HepG2 (cell line): ENCODE results near the gene IL17F. TPM values are rescaled to one million over a fixed set of nuclear protein-coding genes. Genes with fewer than 3 reads are reported as not detected.

ENCODE experiments used
- FUBP1 ChIP-seq: sonication (generic); formaldehyde crosslinking; IDR thresholded peaks from 2 replicates; pipeline ENCODE4 v1.5.1; 2020; ENCODE audit warnings: missing genetic modification reagents, mild to moderate bottlenecking, borderline replicate concordance
- GATAD2A ChIP-seq: IDR thresholded peaks from 2 replicates; pipeline ENCODE4 v1.6.1; 2016
- HCFC1 ChIP-seq: fragments of 150-350 bp; IDR thresholded peaks from 2 replicates; pipeline ENCODE4 v1.6.1; 2014; ENCODE audit warnings: low read depth, low read length
- HMG20B ChIP-seq: conservative IDR thresholded peaks from 2 replicates; pipeline ENCODE4 v1.6.1; 2016; ENCODE audit warnings: missing genetic modification reagents, missing compliant biosample characterization
- MTF2 ChIP-seq: sonication (generic); formaldehyde crosslinking; IDR thresholded peaks from 2 replicates; pipeline ENCODE4 v1.5.0; 2020; ENCODE audit warnings: missing genetic modification reagents, borderline replicate concordance
- TAF15 ChIP-seq: fragments of 200-400 bp; formaldehyde crosslinking; IDR thresholded peaks from one replicate; pipeline ENCODE4 v1.6.1; 2018; ENCODE audit warnings: mild to moderate bottlenecking, low read depth, low read length; ENCODE audit not compliant: poor library complexity, severe bottlenecking
- WIZ ChIP-seq: sonication (generic); formaldehyde crosslinking; IDR thresholded peaks from 2 replicates; pipeline ENCODE4 v1.5.1; 2020; ENCODE audit warnings: mild to moderate bottlenecking, missing genetic modification reagents
- ZBTB43 ChIP-seq: sonication (generic); formaldehyde crosslinking; conservative IDR thresholded peaks from 2 replicates; pipeline ENCODE4 v1.4.0; 2020; ENCODE audit warnings: missing genetic modification reagents
- ZNF224 ChIP-seq: sonication (generic); formaldehyde crosslinking; IDR thresholded peaks from 2 replicates; pipeline ENCODE4 v1.5.0; 2020; ENCODE audit warnings: mild to moderate bottlenecking, missing genetic modification reagents
- ZNF343 ChIP-seq: sonication (generic); formaldehyde crosslinking; IDR thresholded peaks from 2 replicates; pipeline ENCODE4 v1.4.0; 2020; ENCODE audit warnings: mild to moderate bottlenecking, missing genetic modification reagents
- ZNF570 ChIP-seq: sonication (generic); formaldehyde crosslinking; IDR thresholded peaks from 2 replicates; pipeline ENCODE4 v1.4.0; 2020; ENCODE audit warnings: mild to moderate bottlenecking, missing genetic modification reagents, borderline replicate concordance
- ZNF607 ChIP-seq: sonication (generic); formaldehyde crosslinking; IDR thresholded peaks from 2 replicates; pipeline ENCODE4 v1.5.1; 2020; ENCODE audit warnings: missing genetic modification reagents, mild to moderate bottlenecking, borderline replicate concordance
- ZNF816 ChIP-seq: sonication (generic); formaldehyde crosslinking; IDR thresholded peaks from 2 replicates; pipeline ENCODE4 v1.8.0; 2022; ENCODE audit warnings: missing genetic modification reagents, mild to moderate bottlenecking, borderline replicate concordance
- polyA plus RNA-seq, 8 experiments: library from polyadenylated mRNA; depleted of rRNA in 3 of 8; stranded (reverse) in 7 of 8; unstranded in 1 of 8; fragments of >200 nt; fragmentation: Illumina TruSeq in 4 of 8; extraction: Trizol in 4 of 8; gene quantifications; 2 replicates each; pipeline versions ENCODE4 v1.2.1 to v1.2.3, GENCODE V29; 2011 to 2016; ENCODE audit warnings: low read depth in 4 of 8, missing spikeins in 1 of 8, mixed read lengths in 1 of 8; ENCODE audit not compliant: insufficient read depth in 1 of 8
- total RNA-seq, 5 experiments: library from RNA; depleted of rRNA; stranded (reverse); fragments of >200 nt; fragmentation: Illumina TruSeq; extraction: Trizol; gene quantifications; 2 replicates each; pipeline ENCODE4 v1.2.3, GENCODE V29; 2016; ENCODE audit warnings: low read depth in 1 of 5
- TF ChIP-seq, protein P1 (sequence below): sonication (generic); formaldehyde crosslinking; IDR thresholded peaks from 2 replicates; pipeline ENCODE4 v1.9.0; 2021; ENCODE audit warnings: mild to moderate bottlenecking, missing genetic modification reagents
- TF ChIP-seq, protein P2 (sequence below): sonication (generic); formaldehyde crosslinking; IDR thresholded peaks from 2 replicates; pipeline ENCODE4 v1.4.0; 2020; ENCODE audit warnings: missing genetic modification reagents, borderline replicate concordance

Gene IL17F
- total and polyA plus RNA-seq, 2 of the 13 experiments (the other 11 are each of a cell fraction or from before 2014, with no cell fraction given) = not detected

DNA sequence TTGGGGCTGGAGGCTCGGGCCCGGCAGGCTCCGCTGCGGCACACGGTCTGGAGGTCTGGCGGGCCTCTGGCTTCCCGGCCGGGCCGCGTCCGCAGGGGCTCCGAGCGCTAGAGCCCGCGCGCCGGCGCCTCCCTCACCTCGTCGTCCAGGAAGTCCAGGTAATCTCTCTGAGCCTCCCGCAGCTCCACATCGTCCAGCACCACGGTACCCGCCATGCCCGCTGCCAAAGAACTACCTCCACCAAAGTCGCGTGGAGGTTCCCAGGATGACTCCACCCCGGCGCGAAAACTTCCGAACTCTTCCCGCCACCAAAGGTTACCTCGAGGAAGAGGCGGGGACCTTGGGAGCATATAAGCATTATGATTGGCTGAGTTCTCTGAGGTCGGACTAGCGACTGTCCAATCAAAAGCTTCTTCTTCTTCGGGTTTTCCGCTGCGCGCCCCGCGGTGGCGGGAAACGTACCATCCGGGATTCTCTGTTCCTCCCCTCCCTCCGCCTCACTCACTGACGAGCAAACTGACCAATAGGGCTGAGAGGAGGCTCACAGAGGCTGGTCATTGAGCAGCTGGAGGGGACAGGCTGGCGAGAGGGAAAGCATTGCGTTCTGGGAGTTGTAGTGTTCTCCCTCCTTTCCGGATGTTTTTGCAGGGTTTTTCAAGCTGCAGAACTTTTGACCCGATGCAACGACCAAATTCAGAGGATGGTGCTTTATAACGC is 40.3 kb upstream of the IL17F start, which contains the start of gene MCM3 (continued):
- no peak for TF ChIP-seq TAF15
- peak; percentile 91 for TF ChIP-seq HCFC1
- no peak for TF ChIP-seq FUBP1 (CRISPR knock-in tag)
- peak; percentile 80 for TF ChIP-seq WIZ
- TF ChIP-seq ZNF570 = peak; percentile 83; the same call in 1 of the 2 replicates
- TF ChIP-seq MTF2 (CRISPR knock-in tag) = no peak; the same call in 1 of the 2 replicates
- no peak for TF ChIP-seq GATAD2A (CRISPR knock-in tag)
- peak; percentile 51 for TF ChIP-seq HMG20B
- no peak for TF ChIP-seq ZBTB43 (CRISPR knock-in tag)
- peak; percentile 96; the same call in 1 of the 2 replicates for TF ChIP-seq ZNF224
- peak; percentile 89; the same call in 1 of the 2 replicates for TF ChIP-seq ZNF816
- TF ChIP-seq, protein P1, sequence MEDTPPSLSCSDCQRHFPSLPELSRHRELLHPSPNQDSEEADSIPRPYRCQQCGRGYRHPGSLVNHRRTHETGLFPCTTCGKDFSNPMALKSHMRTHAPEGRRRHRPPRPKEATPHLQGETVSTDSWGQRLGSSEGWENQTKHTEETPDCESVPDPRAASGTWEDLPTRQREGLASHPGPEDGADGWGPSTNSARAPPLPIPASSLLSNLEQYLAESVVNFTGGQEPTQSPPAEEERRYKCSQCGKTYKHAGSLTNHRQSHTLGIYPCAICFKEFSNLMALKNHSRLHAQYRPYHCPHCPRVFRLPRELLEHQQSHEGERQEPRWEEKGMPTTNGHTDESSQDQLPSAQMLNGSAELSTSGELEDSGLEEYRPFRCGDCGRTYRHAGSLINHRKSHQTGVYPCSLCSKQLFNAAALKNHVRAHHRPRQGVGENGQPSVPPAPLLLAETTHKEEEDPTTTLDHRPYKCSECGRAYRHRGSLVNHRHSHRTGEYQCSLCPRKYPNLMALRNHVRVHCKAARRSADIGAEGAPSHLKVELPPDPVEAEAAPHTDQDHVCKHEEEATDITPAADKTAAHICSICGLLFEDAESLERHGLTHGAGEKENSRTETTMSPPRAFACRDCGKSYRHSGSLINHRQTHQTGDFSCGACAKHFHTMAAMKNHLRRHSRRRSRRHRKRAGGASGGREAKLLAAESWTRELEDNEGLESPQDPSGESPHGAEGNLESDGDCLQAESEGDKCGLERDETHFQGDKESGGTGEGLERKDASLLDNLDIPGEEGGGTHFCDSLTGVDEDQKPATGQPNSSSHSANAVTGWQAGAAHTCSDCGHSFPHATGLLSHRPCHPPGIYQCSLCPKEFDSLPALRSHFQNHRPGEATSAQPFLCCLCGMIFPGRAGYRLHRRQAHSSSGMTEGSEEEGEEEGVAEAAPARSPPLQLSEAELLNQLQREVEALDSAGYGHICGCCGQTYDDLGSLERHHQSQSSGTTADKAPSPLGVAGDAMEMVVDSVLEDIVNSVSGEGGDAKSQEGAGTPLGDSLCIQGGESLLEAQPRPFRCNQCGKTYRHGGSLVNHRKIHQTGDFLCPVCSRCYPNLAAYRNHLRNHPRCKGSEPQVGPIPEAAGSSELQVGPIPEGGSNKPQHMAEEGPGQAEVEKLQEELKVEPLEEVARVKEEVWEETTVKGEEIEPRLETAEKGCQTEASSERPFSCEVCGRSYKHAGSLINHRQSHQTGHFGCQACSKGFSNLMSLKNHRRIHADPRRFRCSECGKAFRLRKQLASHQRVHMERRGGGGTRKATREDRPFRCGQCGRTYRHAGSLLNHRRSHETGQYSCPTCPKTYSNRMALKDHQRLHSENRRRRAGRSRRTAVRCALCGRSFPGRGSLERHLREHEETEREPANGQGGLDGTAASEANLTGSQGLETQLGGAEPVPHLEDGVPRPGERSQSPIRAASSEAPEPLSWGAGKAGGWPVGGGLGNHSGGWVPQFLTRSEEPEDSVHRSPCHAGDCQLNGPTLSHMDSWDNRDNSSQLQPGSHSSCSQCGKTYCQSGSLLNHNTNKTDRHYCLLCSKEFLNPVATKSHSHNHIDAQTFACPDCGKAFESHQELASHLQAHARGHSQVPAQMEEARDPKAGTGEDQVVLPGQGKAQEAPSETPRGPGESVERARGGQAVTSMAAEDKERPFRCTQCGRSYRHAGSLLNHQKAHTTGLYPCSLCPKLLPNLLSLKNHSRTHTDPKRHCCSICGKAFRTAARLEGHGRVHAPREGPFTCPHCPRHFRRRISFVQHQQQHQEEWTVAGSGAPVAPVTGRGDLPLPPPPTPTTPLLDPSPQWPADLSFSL (CRISPR knock-in tag) = no peak
- TF ChIP-seq, protein P2, sequence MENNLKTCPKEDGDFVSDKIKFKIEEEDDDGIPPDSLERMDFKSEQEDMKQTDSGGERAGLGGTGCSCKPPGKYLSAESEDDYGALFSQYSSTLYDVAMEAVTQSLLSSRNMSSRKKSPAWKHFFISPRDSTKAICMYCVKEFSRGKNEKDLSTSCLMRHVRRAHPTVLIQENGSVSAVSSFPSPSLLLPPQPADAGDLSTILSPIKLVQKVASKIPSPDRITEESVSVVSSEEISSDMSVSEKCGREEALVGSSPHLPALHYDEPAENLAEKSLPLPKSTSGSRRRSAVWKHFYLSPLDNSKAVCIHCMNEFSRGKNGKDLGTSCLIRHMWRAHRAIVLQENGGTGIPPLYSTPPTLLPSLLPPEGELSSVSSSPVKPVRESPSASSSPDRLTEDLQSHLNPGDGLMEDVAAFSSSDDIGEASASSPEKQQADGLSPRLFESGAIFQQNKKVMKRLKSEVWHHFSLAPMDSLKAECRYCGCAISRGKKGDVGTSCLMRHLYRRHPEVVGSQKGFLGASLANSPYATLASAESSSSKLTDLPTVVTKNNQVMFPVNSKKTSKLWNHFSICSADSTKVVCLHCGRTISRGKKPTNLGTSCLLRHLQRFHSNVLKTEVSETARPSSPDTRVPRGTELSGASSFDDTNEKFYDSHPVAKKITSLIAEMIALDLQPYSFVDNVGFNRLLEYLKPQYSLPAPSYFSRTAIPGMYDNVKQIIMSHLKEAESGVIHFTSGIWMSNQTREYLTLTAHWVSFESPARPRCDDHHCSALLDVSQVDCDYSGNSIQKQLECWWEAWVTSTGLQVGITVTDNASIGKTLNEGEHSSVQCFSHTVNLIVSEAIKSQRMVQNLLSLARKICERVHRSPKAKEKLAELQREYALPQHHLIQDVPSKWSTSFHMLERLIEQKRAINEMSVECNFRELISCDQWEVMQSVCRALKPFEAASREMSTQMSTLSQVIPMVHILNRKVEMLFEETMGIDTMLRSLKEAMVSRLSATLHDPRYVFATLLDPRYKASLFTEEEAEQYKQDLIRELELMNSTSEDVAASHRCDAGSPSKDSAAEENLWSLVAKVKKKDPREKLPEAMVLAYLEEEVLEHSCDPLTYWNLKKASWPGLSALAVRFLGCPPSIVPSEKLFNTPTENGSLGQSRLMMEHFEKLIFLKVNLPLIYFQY (CRISPR knock-in tag) = peak; percentile 69; the same call in 1 of the 2 replicates
- no peak for TF ChIP-seq ZNF343 (CRISPR knock-in tag)
- peak; percentile 89 for TF ChIP-seq ZNF607 (CRISPR knock-in tag)
